NCI-H1092 (cell line): ENCODE measurements around the gene ZC3H11A.

Source experiments
- DNase-seq: peaks from one replicate; lab custom pipeline; 2025; lab: John Stamatoyannopoulos, UW

Gene ZC3H11A

DNA sequence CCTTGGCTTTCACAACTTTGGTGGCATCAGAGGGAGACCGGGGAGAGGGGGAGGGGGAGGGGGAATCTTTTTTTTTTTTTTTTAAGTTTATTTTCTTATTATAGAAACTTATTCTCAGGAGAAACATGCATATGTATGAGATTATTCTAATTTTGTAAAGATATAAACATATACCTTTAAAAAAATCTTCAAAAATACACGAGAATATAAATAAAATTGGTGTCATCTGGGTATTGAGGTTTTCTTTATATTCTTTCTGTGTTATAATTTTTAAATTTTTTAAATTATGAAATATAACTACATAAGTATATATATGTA lies 47.1 kb downstream of the ZC3H11A start:
- no peak for DNase-seq

DNA sequence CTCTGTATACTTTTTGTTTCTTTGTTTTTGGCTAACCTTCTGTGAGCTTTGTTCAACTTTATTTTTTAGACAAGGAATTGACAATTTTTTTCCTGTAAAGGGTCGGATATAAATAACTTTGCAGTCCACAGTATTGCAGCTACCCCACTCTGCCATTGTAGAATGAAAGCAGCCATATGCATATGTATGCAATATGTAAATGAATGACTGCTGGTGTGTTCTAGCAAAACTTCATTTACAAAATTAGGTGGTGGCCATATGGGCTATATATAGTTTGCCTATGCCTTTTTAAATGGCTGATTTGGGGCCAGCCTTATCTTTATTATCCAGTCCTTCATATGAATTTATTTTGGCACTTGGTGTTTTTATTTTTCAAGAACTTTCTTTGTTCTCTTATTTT lies 48.0 kb downstream of the ZC3H11A start:
- DNase-seq: no peak
